HCT116 (cell line): ENCODE data around the gene IGSF11. TPM values are rescaled to one million over a fixed set of nuclear protein-coding genes. Genes with fewer than 3 reads are reported as not detected.

Source experiments
- ATAC-seq: fragments of 200-7000 bp; cut with Tn5 transposase; 2 replicates; pipeline ENCODE4 v1.9.1; 2020; ENCODE audit warnings: mild to moderate bottlenecking, moderate library complexity
- BruUV-seq: library from RNA; stranded (reverse); fragments of 400-500 nt; replicated peaks from 2 replicates; lab custom pipeline; 2021; lab: Mats Ljungman, UMichigan
- CTCF ChIA-PET: fragments of 300-600 bp; sonication (Branson Sonifier 250); formaldehyde crosslinking; loops from one replicate; lab custom pipeline; 2021; ENCODE audit warnings: antibody characterized with exemption; lab: Charles Lee
- POLR2A ChIA-PET: fragments of 300-600, 350-600 bp; sonication (Branson Sonifier 250); formaldehyde crosslinking; loops from one replicate; lab custom pipeline; 2021; ENCODE audit warnings: antibody characterized with exemption; lab: Charles Lee
- RAD21 ChIA-PET, 2 experiments: fragments of 300-600 bp; sonication (Branson Sonifier 250); formaldehyde crosslinking; loops; one replicate each; lab custom pipeline; 2023; ENCODE audit warnings: low total read pairs in 2 of 2; ENCODE audit not compliant: uncharacterized antibody in 2 of 2, unreplicated experiment in 2 of 2, low non-redundant PET in 1 of 2; lab: Charles Lee
- DNase-seq: peaks from one replicate; pipeline ENCODE4 v3.0.0-alpha.2; 2010; ENCODE audit warnings: low read depth, low spot score
- H2AFZ ChIP-seq: fragments of 200-600 bp; shearing (Covaris generic), sonication (generic); 2 replicates; pipeline ENCODE4 v1.6.1; 2017; ENCODE audit warnings: low read depth, mixed run types, mixed read lengths, antibody characterized with exemption, low read length; ENCODE audit not compliant: poor library complexity, severe bottlenecking
- H3K27ac ChIP-seq: 2 replicates; pipeline ENCODE4 v1.5.1; 2012; ENCODE audit warnings: low read depth, low read length
- H3K27me3 ChIP-seq: fragments of 200-600 bp; sonication (generic); 2 replicates; pipeline ENCODE4 v1.6.1; 2016; ENCODE audit warnings: mixed run types, low read length, mixed read lengths; ENCODE audit not compliant: insufficient read depth
- H3K36me3 ChIP-seq, 2 experiments: fragments of 200-500 bp in 1 of 2; fragments of 200-600 bp in 1 of 2; sonication (Bioruptor generic) in 1 of 2; sonication (generic) in 1 of 2; 2 replicates each; pipeline versions ENCODE4 v1.5.1 to v1.6.1; 2014 to 2016; ENCODE audit warnings: low read length in 2 of 2, inconsistent platforms in 1 of 2, mixed read lengths in 1 of 2, mixed run types in 1 of 2; ENCODE audit not compliant: insufficient read depth in 2 of 2, control insufficient read depth in 1 of 2
- H3K4me1 ChIP-seq, 2 experiments: fragments of 200-600 bp in 1 of 2; sonication (generic) in 1 of 2; 2 replicates each; pipeline versions ENCODE4 v1.5.1 to v1.6.1; 2012 to 2017; ENCODE audit warnings: low read length in 2 of 2, inconsistent platforms in 1 of 2, mild to moderate bottlenecking in 1 of 2, mixed read lengths in 1 of 2, mixed run types in 1 of 2, moderate library complexity in 1 of 2; ENCODE audit not compliant: insufficient read depth in 2 of 2, control insufficient read depth in 1 of 2
- H3K4me2 ChIP-seq: fragments of 200-600 bp; sonication (generic); 2 replicates; pipeline ENCODE4 v1.6.1; 2017; ENCODE audit warnings: mixed run types, low read length, mixed read lengths
- H3K4me3 ChIP-seq, 2 experiments: fragments of 200-600 bp in 1 of 2; sonication (generic) in 1 of 2; replicated peaks in 1 of 2; 2 replicates each; pipeline ENCODE4 v1.5.1; 2011 to 2016; ENCODE audit warnings: low read length in 2 of 2, control low read depth in 1 of 2, low read depth in 1 of 2, mild to moderate bottlenecking in 1 of 2, mixed read lengths in 1 of 2, mixed run types in 1 of 2
- H3K79me2 ChIP-seq: fragments of 200-600 bp; sonication (generic); 2 replicates; pipeline ENCODE4 v1.6.1; 2017; ENCODE audit warnings: mild to moderate bottlenecking, mixed run types, low read length, moderate library complexity, mixed read lengths; ENCODE audit not compliant: insufficient read depth
- H3K9ac ChIP-seq: fragments of 200-600 bp; sonication (generic); 2 replicates; pipeline ENCODE4 v1.6.1; 2016; ENCODE audit warnings: low read length, mixed read lengths
- H3K9me2 ChIP-seq: fragments of 200-600 bp; sonication (generic), shearing (Covaris generic); 2 replicates; pipeline ENCODE4 v1.6.1; 2017; ENCODE audit warnings: mixed run types, mild to moderate bottlenecking, moderate library complexity; ENCODE audit not compliant: insufficient read depth
- H3K9me3 ChIP-seq, 2 experiments: fragments of 200-500 bp in 1 of 2; fragments of 200-600 bp in 1 of 2; sonication (Bioruptor generic) in 1 of 2; sonication (generic) in 1 of 2; 2 replicates each; pipeline ENCODE4 v1.6.1; 2014 to 2017; ENCODE audit warnings: low read length in 2 of 2, mixed read lengths in 2 of 2, inconsistent platforms in 1 of 2, low read depth in 1 of 2, mild to moderate bottlenecking in 1 of 2, mixed run types in 1 of 2, moderate library complexity in 1 of 2; ENCODE audit not compliant: control insufficient read depth in 1 of 2, insufficient read depth in 1 of 2
- H4K20me1 ChIP-seq: fragments of 200-600 bp; sonication (generic), shearing (Covaris generic); 2 replicates; pipeline ENCODE4 v1.6.1; 2017; ENCODE audit warnings: mixed run types, mild to moderate bottlenecking, moderate library complexity; ENCODE audit not compliant: insufficient read depth
- CTCF ChIP-seq, 3 experiments: fragments of 200-600 bp in 1 of 3; sonication (generic) in 1 of 3; IDR thresholded peaks in 2 of 3; conservative IDR thresholded peaks in 1 of 3; 2 replicates each; pipeline ENCODE4 v1.5.1; 2012 to 2017; ENCODE audit warnings: low read depth in 2 of 3, low read length in 2 of 3, antibody characterized with exemption in 1 of 3, borderline replicate concordance in 1 of 3, control low read depth in 1 of 3, mild to moderate bottlenecking in 1 of 3, mixed read lengths in 1 of 3, mixed run types in 1 of 3, moderate library complexity in 1 of 3; ENCODE audit not compliant: insufficient read depth in 1 of 3
- POLR2AphosphoS5 ChIP-seq: IDR thresholded peaks from 2 replicates; pipeline ENCODE4 v1.6.1; 2011; ENCODE audit warnings: mild to moderate bottlenecking, low read depth, low read length, moderate library complexity
- REST ChIP-seq: IDR thresholded peaks from 2 replicates; pipeline ENCODE4 v1.6.1; 2012; ENCODE audit warnings: low read depth
- SP1 ChIP-seq: IDR thresholded peaks from 2 replicates; pipeline ENCODE4 v1.6.1; 2012; ENCODE audit warnings: low read depth
- intact Hi-C: fragments of 100-400 bp; cut with micrococcal nuclease; formaldehyde crosslinking; loops from 2 replicates; pipeline ENCODE4 v1.10.0; 2022
- total RNA-seq: library from RNA; stranded (reverse); gene quantifications from one replicate; pipeline ENCODE4 v1.2.1, GENCODE V29; 2021; ENCODE audit not compliant: unreplicated experiment

The IGSF11 gene
- total RNA-seq, 1 experiment from 2014 or later: not detected

- no TSS peak for BruUV-seq
- POLR2A ChIA-PET: no interaction called here
- no peak overlapping the region for H3K4me2 ChIP-seq
- H2AFZ ChIP-seq: no peak overlapping the region
- no peak overlapping the region for H3K27ac ChIP-seq
- no peak for ATAC-seq
- no peaks in the 10 kb centered on the region for H3K4me1 ChIP-seq
- no peaks in the 10 kb centered on the region for H3K79me2 ChIP-seq
- H3K9me3 ChIP-seq: no peaks in the 10 kb centered on the region
- CTCF ChIA-PET: no interaction called here
- H3K27me3 ChIP-seq: peaks cover 42% of the 10 kb centered on the region
- TF ChIP-seq POLR2AphosphoS5: no peak
- no peak for TF ChIP-seq CTCF (IDR thresholded peaks at IDR 0.05 in 2 of 3, conservative IDR thresholded peaks at IDR 0.05 in 1 of 3; ENCODE audit: borderline replicate concordance in 1 of 3, insufficient read depth in 1 of 3, low read depth in 2 of 3, low read length in 2 of 3)
- TF ChIP-seq REST: peak; percentile 14; the same call in 1 of the 2 replicates
- TF ChIP-seq SP1: no peak
- TF ChIP-seq, all 23 proteins: peak for 1
- Histone ChIP-seq H3K9ac (no peak overlapping the region), H3K9me2 (no peaks in the 10 kb centered on the region), H3K4me3 (no peak overlapping the region), H3K36me3 (no peaks in the 10 kb centered on the region), H4K20me1 (no peaks in the 10 kb centered on the region)
- RAD21 ChIA-PET: no interaction called here
- intact Hi-C loops: no loop called here
- DNase-seq: no peak
Observed at GRCh38 chr3:119062892-119063291, 28.2 kb upstream of the IGSF11 start.
